GM21529 (cell line): ENCODE data around the gene SLC6A9.

ENCODE experiments used
- ATAC-seq: cut with Tn5 transposase; IDR thresholded peaks from one replicate; pipeline ENCODE4 v1.9.1; 2021; ENCODE audit not compliant: unreplicated experiment

The SLC6A9 gene

DNA sequence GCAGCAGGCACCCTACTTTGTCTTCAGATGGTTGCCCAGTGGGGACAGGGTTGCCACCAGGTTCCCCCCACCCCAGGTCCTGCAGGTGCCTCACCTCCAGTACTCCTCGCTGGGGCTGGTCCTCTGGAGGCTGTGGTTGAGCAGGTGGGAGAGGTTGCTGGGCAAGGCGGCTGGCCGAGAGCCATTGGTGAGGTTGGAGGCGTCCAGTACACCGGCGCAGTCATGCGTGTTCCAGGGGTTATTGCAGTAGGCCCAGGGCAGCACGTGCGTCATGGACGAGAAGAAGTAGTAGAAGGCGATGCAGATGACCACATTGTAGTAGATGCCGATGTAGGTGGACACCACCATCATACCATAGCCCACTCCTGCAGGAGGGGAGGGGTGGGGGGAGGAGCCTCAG, 23.0 kb downstream of the SLC6A9 start:
- ATAC-seq, result no peak

DNA sequence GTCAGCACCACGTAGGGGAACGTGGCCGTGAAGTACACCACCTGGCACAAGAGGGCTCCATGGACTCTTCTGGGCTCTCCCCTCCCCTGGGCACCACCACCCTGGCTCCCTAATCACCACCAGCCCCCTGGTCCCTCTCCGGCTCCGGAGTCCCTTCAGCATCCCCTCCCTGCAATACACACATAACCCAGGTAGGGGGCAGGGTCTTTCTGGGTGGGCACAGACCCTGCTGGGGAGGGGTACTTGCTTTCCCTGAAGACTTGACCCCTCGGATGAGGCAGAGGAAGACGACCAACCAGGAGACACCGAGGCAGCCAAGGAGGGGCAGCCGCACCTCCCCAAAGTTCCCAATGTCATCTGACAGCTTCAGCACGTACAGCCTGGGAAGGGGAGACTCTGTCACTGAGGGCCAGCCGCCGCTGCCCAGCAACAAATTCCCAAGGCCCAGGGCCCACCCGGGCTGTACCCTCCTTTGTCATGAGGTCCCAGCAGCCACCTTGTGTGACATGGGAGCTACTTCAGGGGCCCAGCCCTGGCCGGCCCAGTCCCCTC, 28.6 kb downstream of the SLC6A9 start:
- no peak for ATAC-seq

DNA sequence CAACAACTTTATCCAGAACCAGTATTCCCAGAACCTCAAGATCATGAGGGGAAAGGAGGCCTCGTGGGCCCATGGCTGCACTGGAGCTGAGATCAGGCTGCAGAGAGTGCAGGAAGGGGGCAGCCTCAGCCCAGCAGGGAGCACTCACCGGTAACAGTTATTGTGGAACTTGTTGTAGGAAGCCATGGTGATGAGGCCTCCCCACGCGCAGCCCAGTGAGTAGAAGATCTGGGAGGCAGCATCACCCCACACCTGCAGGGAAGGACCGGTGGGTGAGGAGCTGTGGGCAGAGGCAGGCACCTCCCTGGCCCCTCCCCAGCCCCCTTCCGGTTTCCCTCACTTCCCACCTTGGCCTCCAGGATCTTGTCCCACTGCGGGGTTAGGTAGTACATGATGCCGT, 29.1 kb downstream of the SLC6A9 start:
- ATAC-seq, result no peak

DNA sequence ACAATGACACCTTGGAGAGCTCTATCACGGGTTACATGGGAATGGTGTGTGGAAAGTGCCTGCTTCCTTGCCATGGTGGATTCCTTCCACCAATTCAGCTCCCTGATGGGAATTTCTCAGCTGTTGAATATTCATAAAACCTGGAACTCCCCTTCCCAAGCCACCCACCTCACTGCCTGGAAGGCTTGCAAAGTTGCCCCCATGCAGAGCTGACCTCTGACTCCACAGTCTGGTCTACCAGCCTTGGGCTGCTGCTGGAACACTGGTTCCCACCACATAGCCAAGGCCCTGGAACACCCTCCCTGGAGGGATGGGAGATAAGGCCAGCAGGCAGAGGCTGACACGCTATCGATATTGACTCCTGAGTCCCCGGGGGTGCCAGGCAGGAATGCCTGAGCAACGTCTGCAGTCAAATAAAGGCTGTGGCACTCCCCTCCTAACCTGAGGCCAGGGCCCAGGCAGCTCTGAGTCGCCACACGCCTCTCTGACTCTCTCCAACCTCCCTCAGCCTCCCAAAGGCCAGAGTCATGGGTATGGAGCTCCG, 31.1 kb downstream of the SLC6A9 start:
- ATAC-seq, result no peak

DNA sequence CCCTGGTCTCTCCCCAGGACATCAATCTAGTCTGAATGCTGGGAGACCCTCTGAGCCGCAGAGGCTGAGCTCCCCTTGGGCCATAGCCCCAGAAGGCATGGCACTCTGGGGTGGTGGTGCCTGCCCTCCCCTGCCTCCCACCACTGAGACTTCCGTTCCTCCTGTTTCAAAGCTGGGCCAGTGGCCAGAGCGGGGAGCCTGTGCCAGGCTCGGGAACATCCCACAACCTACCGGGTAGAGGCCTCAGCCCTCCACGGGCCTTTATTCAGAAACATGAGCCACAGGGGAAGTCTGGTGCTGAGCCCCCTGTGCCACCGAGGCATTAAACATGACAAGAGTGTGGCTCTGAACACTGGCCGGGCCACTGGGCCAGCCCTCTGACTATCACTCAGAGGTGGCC, 31.8 kb downstream of the SLC6A9 start:
- no peak for ATAC-seq

DNA sequence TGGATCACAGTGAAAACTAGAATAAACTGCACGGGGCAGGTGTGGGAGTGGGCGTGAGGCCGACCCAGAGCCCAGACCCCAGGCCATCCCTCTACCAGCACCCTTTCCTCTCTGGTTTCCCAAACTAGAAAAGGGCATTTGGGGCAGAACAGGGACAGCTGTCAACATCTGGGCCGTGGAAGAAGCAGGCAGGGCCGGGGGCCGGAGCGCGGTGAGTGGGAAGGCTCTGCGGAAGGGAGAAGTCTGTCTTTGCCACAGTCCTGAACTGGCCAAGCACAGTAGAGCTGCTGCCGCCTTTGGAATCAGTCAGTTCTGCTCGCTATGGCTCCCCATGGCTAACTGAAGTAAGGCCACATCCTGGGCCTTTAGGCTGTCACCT, 33.3 kb downstream of the SLC6A9 start:
- ATAC-seq, result no peak

DNA sequence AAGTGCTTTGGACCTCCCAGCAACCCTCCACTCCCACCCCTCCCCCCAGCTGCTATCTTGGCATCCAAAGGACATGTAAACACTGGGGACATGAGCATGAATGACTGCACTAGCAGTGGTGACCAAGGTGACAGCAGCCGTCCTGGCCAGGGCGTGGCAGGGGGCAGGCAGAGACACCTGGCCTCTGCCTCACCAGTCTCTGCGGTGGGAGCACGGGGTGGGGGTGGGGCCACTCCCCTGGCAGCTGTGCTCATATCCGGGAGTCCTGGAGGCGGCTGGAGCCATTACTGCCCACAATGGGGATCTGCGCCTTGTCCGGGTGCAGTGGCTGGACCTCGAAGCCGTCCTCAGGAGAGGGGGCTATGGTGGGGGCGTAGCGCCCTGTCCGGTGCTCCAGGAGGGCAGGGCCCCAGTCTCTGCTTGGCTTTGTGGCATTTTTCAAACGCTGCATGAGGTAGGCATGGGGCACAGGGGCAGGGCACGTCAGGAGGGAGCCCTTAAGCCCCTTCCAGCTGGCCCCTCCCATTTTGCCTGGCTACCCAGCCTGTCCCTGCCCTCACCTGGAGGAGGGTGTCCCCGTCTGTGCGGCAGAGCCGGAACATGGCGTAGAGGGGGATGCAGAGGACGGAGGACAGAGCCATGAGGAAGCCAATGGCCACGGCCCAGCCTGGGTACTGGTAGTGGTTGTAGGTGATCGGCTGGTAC, 33.8 kb downstream of the SLC6A9 start:
- no peak for ATAC-seq

DNA sequence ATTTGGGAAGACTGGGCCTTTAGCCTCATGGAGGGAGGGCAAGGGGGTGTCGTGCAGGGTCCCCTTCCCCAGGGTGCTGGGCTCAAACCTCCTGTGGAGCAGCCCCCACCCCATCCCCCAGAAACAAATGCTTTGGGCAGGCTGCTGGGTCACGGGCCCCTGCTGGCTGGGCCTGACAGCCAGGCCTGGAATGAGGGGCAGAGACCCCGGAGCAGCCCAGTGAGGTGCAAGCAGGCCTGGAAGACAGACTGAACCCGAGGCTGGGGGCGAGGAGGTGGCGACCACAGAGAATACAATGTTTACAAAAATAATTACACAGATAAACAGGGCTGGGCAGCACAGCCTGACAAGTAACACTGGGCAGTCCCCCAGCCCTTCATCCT, 34.5 kb downstream of the SLC6A9 start:
- no peak for ATAC-seq

DNA sequence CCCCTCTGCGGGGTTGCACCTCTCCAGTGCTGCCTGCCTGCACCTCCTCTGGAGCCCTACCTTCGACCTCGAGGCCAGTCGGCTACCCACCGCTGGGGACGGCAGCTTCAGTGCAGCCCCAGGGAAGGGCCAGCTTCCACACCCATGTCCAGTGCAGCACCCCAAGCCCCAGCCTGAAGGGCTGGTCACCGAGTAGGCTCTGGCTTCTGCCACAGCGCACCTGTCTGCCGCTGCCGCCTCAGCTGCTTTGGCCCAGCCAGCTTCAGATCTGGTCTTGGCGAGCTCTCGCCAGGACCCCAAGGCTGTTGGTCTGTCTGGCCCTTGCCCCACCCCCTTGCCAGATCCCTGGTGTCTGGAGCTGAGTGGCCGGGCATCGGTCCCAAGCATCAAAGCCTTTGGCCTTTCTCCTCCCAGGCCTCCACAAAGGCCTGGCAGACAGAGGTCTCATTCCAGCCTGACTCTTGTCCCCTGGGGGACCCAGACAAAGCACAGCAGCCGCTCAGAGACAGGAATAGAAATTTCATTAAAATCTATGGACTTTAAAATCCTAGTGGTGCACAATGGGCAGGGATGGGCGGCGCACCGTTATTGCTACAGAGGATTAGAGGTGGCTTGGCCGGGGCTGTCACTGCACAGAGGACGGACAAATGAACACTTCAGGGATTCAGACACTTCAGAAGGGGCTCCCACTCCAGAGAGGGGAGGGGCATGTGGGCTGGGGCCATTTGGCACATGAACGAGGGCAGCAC, 35.1 kb downstream of the SLC6A9 start:
- no peak for ATAC-seq

DNA sequence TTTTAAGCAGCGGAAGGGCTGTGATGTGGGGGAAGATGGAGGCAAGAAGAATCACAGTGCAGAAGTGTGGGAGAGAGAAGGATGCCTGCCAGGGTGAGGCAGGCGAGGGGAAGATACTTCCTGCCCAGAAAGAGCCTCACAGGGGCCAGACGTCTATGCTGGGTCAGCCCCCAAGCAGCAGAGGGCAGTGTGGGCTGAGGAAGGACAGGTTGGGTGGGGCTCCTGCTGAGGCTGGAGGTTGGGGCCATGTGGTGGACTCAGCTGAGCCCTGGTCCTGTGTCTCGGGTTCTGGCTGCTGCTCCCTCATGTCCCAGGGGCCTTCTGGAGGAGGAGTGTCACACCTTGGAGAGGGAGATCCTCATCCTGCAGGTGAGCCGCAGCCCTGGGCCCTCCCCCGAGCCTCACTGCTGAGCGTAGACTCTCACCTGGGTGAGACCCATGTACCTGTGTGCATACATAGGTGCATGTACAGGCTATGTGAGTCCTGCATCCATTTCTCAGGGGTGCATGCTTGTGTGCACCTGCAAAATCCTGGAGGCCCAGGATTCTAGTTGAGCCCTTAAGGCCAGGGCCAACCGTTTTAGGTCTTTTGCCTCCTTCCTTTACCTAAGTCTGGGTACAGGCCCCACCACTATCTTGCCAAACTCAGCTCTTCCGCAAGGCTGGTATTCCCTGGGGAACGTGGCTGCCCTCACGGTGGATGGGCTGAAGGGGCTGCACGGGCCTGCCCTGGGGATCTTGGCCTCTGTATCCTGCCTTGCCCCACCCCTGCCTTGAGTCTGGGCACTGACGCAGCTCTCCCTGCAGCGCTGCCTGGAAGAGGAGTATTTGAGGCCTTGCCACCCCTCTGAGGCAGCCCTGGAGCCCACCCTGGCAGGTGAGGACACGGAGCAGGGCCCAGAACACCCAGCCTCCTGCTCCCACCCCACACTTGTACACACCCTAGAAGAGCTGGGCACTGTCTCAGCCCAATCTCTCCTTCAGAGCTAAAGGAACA, 36.2 kb downstream of the SLC6A9 start:
- no peak for ATAC-seq

DNA sequence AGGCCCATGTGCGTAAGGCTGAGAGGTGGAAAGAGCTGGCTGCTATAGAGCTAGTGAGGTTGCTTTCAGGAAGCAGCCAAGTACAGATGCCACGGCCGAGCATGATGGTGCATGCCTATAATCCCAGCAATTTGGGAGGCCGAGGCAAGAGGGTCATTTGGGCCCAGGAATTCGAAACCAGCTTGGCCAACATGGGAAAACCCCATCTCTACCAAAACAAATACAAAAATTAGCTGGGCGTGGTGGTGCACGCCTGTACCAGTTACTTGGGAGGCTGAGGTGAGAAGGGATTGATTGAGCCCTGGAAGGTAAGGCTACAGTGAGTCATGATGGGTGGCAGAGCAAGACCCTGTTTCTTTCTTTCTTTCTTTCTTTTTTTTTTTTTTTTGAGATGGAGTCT, 37.2 kb downstream of the SLC6A9 start:
- no peak for ATAC-seq

DNA sequence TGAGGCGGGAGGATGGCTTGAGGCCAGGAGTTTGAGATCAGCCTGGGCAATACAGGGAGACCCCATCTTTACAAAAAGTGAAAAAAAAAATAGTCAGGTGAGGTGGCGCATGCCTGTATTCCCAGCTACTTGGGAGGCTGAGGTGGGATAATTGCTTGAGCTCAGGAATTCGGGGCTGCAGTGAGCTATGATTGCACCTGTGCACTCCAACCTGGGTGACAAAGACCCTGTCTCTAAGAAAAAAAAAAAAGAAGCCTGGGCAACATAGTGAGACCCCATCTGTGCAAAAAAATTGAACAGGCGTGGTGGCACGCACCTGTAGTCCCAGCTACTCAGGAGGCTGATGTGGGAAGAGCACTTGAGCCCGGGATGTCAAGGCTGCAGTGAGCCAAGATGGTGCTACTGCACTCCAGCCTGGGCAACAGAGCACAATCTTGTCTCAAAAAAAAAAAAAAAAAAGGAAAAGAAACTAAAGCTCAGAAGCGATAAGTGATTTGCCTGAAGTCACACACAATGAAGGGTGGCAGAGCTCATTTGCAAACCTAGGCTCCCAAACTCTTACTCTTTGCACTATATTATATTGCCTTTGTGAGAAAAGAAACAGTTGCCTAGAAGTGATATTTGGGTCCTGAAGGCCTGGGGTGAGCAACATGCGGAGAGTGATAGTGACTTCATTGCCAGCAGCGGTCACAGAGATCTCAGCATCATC, 37.9 kb downstream of the SLC6A9 start:
- ATAC-seq, result no peak

DNA sequence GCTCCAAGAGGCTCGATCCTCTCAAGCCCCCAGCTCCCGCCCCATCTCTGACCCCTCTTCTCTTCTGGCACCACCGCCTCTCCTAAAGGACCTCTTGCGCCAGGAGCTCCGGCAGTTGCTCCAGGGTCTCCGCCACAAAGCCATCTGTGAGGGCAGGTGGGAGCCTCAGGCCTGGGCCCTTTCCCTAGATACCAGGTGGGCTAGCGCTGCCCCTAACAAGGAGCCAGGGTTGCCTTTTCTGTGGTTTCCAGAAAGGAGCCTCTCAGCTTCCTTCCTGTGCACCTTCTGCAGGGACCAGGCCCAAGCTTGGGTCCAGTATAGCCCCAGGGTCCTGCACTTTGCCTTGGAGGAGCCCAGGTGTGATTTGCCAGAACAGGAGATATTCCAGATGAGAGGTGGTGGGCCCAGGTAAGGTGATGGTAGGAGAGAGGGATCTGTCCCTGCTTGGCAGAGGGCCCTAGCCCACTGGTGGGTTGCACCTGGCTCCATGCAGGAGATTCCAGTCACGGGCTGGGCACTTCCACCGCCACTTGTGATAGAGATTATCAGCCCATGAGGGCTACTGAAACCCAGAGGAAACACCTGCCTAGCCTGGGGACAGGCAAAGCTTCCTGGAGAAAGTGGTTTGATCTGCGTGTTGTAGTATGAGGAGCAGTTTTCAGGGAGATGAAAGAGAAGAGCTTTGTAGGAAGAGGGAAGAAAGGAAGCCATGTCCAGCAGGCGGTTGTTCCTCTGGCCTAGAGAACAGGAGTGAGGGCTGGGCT, 38.8 kb downstream of the SLC6A9 start:
- no peak for ATAC-seq

DNA sequence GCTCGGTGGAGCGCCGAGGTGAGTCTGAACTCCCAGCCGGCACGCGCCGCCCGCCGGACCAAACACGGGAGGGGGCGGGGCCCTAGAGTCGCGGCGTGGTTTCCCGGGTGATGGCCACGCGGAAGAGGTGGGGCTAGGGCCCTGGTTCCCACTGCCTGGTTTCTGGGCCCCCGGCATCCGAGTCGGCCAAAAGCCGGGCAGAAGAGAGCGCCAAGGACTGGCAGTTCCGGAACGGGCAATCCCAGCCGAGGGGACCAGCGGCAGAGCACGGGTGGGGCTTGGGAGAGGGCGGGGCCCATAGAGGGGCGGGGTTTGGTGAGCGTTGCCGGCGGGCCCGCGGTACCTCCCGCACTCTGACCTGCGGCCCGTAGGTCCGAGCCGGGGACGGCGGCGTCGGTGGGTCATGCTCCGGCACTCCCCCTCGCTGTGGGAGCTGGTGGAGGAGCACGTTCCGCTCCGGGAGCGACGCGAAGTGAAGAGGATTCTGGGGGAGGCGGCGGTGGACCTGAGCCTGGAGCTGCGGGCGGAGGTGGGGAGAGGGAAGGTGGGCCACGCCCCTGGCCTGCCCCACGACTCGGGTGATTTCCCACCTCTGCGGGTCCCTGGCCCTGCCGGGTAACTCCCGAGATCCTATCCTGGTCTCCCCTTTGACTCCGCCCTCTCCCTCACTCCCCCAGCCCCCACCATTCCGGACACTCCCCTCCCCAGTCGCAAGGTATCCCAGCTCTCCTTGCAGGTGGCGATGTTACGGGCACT, 39.6 kb downstream of the SLC6A9 start, which contains the start of gene CCDC24:
Gene CCDC24 (plus strand): TSS at position 124 of the 756 bp plus-strand sequence. CDS start 280 bp downstream, at position 404.
- ATAC-seq, result peak; percentile 81

DNA sequence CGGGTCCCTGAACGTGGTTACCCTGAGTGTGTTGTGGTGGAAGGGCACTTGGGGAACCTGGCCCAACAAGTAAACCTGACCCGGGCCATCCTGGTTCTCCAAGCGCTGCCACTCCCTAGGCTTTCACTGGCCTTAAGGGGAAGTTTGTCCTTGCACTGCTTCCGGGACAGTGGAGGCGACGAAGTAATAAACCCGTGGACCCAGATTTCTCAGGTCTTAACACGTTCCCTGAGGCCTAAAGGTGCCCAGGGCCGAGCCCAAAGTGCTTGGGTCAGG, 40.1 kb downstream of the SLC6A9 start:
- no peak for ATAC-seq

DNA sequence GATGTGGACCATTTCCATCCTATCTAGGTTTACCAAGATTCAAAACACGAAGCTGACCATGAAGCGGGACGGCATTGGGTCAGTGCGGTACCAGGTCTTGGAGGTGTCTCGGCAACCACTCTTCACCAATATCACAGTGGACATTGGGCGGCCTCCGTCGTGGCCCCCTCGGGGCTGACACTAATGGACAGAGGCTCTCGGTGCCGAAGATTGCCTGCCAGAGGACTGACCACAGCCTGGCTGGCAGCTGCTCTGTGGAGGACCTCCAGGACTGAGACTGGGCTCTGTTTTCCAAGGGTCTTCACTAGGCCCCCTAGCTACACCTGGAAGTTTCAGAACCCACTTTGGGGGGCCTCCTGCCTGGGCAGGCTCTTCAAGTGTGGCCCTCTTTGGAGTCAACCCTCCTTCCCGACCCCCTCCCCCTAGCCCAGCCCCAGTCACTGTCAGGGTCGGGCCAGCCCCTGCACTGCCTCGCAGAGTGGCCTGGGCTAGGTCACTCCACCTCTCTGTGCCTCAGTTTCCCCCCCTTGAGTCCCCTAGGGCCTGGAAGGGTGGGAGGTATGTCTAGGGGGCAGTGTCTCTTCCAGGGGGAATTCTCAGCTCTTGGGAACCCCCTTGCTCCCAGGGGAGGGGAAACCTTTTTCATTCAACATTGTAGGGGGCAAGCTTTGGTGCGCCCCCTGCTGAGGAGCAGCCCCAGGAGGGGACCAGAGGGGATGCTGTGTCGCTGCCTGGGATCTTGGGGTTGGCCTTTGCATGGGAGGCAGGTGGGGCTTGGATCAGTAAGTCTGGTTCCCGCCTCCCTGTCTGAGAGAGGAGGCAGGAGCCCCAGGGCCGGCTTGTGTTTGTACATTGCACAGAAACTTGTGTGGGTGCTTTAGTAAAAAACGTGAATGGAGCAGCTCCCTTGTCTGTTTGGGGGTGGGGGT, 40.7 kb downstream of the SLC6A9 start:
- no peak for ATAC-seq

DNA sequence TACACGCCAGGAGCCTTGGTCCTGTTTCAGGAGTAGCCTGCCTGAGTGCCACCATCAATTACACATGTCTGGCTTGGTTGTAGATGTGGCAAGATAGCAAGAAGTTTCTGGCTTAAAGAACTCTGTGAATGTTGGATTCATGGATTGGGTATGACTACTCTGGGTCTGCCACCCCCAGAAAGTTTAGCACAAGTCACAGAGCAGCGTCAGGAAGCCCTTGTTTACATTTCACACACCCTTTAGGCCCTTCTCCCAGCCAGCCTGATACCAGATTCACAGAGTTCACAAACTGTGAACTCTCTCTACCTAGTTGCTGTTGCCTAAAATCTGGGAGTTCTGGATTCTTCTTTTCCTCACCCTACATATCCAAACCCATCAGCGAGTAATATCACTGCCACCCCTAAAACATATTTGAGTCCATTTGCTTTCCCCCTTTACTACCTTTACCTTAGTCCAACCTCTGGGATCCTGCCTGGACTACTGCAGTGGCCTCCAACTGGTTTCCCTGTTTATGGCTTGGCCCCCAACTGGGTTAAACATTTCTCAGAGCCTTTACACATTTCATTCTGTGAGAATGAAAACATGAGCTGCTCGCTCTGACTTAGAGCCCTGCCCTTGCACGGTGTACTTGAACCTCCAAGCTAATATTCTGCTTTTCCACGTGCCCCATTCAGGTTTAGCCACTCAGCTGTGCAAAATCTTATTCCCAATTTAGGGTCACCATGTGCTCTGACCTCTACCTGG, 43.9 kb downstream of the SLC6A9 start:
- no peak for ATAC-seq
